ENCODE results near the gene TADA2B.
"Not testable (repeated sequence)": the region's sequence is repeated elsewhere in the genome, so short reads cannot be mapped to it uniquely, and the experiment has no call there.

TADA2B gene

DNA sequence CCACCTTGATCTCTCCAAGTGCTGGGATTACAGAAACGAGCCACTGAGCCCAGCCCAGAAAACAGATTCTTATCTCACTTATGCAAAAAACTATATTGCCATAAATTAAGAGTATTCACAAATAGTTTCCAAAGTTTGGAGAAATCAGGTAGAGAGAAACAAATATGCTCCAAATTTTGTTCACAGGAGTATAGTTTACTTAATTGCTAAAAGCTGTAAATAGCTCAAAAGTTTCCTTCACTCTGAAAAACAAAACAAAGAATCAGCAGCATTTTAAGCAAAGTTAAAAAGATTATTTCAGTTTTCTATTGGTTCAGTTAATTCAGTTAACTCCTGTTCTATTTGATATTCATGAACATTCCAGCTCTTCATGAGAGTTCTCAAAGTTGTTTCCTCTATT lies 43.2 kb downstream of the TADA2B start:
- no peak for DNase-seq

GRCh38 chr4:7087036-7087435 lies 43.9 kb downstream of the TADA2B start:
- DNase-seq, result no peak

DNA sequence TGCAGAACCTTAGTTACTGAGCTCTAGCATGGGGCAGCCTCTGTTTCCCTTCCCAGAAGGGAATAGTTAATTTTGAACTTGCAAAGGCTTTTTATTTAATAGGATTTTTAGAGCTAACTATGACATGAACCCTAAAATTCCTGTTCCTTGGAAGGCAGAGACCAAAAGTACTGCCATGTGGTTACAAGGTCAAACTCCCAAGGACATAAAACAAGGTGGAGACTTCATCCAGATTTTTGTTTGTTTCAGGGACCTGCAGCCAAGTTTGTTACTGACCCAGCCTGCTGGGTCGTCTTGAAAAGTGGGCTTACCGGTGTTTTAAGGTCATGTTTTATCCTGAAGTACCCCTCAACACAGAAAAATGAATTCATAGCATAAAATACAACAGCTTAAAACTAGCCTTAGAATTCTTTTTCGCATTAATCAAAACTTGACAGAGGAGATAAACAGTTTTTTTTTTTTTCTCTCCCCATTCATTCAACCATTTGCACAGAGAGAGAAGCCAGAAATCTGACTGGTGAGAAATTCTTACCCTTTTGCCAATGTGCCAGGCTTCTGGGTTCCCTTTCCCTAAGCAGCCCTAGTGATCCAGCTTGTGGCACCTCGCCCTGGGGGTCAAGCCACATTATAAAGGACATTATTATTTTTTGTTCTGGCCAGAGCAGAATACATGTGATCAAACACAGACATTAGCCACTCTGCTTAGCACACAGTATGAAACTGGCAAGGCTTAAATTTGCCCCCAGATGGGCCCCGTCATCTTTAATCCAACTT lies 46.2 kb downstream of the TADA2B start:
- no peak for DNase-seq

DNA sequence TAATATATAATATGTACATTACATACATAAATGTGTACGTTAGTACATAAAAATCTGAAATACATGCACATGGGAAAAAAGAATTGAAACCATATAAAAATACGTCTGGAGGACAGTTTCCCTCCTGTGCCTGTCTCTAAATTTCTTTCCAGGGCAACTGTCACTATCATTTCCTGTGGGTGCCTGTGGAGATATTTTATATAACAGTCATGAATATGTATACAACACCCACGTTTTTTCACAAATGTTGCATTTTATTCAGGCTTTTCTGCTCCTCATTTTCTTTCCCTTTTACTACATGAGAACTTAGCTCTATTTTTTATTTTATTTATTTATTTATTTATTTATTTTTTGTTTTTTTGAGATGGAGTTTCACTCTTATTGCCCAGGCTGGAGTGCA lies 48.9 kb downstream of the TADA2B start:
- DNase-seq, result no peak

DNA sequence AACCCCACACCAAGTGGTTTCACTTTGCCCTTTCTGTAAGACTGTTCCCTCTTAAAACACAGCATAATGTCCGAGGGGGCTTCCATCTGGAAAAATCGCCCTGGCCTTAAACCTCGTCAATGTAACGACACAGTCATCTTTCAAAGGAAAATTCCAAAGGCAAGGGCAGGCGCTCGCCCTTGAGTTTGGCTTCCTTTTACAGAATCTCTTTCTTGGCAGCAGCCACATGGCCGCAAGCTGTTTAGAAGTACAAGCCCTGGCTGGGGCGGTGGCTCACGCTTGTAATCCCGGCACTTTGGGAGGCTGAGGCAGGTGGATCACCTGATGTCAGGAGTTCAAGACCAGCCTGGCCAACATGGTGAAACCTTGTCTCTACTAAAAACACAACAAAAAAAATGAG lies 51.7 kb downstream of the TADA2B start:
- no peak for DNase-seq

GRCh38 chr4:7095611-7096155 lies 52.5 kb downstream of the TADA2B start:
- DNase-seq, result no peak

DNA sequence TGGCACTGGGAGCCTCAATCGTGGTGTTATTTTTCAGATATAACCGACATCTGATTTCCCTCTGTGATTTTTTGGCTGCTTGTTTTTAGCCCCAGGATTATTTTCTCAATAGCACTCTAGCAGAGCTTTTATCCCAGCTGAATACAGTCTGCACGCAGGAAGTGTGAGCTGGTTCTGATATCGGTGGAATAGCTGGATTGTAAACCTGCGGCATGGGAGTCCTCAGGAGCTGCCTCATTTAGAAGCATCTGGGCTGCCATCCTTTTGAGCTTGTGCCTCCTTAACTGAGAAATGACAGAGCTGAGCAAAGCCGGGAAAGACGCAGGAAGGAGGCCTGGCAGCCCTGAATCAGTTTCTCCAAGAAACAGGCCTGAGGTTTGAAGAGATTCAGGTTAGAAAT lies 53.1 kb downstream of the TADA2B start:
- no peak for DNase-seq

DNA sequence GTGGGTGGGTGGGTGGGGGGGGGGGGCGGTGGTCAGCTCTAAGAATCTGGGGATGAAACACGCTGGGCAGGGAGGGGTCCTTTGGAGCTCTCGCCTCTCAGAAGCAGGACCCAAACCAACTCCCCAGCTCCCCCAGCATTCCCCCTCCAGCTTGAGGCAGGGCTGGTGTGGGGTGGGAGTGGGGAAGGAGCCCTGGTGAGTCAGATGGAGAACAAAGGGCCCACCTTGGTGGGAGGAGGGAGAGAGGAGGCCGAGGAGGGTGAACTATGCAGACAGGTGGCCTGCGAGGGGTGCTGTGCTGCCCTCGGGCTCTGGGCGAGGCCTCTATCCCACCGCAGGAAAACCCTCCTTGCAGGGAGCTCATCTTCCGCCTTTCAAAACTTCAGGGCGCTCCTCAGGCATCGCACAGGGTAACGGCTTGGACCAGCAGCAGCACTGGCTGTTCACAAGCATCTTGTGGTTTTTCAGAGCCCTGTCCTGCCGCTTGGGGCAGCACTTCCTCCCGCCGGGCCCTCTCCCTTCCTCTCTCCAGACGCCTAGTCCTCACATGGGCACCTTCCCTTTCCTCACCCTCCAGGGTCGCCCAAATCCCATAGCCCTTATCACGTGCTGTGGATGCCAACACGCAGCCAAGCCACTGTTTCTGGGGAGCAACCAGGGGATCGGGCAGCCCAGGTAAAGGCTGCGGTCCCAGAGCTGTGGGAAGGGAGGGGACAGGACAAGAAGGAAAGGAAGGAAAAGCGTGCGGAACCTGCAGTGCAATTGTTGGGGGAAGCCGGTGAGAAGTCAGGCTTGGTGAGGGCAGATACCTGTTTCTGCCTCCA lies 58.7 kb downstream of the TADA2B start:
- DNase-seq, result peak; percentile 55

DNA sequence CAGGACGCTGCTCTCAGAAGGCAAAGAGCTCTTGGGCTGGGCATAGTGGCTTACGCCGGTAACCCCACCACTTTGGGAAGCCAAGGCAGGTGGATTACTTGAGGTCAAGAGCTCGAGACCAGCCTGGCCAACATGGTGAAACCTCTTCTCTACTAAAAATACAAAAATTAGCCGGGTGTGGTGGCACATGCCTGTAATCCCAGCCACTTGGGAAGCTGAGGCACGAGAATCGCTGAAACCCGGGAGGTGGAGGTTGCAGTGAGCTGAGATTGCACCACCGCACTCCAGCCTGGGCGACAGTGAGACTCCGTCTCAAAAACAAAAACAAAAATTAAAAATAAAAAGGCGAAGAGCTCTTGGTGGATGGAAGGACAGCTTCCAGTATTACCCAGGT lies 59.3 kb downstream of the TADA2B start:
- not testable (repeated sequence) for DNase-seq

- peak; percentile 84 for DNase-seq
Measured at GRCh38 chr4:7103031-7103606, 59.9 kb downstream of the TADA2B start.

DNA sequence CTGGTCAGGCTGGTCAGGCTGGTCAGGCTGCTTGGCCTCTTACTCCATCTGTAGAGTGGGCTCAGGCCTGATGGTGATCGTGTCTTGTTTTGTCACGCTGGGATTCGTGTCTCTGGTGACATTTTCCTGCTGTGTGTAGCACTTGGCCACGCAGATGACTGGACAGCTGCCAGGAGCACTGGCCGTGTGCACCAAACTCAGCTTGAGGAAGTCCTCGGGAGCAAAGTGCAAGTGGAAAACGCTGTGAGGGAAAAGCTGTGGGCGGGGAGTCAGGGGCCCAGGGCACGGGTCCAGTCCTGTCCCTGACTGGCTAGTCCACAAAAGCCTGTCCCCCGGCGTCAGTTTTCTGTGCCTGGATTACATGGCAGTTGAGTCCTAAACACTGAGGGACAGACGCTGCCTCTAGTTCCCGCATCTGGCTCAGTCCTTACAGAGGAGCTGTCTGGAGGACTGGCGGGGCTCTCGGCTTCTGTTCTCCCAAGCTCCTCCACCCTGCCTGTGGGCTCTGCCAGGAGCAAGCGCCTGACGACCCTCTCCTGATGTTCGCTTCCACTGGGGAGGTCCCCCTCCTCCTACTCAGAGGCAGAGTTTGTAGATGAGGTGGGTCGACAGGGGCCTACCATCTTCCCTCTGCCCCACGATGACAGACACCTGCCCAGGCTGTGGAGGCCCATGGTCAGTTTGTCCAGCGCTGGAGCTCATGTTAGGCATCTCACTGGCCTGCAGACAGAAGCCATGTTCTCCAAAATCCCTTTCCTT lies 60.6 kb downstream of the TADA2B start:
- DNase-seq, result no peak

GRCh38 chr4:7104366-7105031 lies 61.3 kb downstream of the TADA2B start:
- no peak for DNase-seq

- no peak for DNase-seq
Measured at GRCh38 chr4:7105276-7105675, 62.1 kb downstream of the TADA2B start.

- no peak for DNase-seq
Measured at GRCh38 chr4:7107166-7107905, 64.2 kb downstream of the TADA2B start.
